ACC112 (cell line): Measurements from ENCODE around the gene SGTA.
"Not testable (repeated sequence)": the region's sequence is repeated elsewhere in the genome, so short reads cannot be mapped to it uniquely, and the experiment has no call there.

Experiments used
- H2AFZ ChIP-seq: fragments of 200-600 bp; sonication (generic); one replicate; pipeline ENCODE4 v1.6.0; 2017; ENCODE audit warnings: antibody characterized with exemption, low read length; ENCODE audit not compliant: unreplicated experiment
- H3K27ac ChIP-seq: fragments of 200-600 bp; sonication (generic); 2 replicates; pipeline ENCODE4 v1.5.1; 2014; ENCODE audit warnings: low read depth, mild to moderate bottlenecking, antibody characterized with exemption, low read length, moderate library complexity
- H3K27me3 ChIP-seq: fragments of 200-600 bp; sonication (generic); 2 replicates; pipeline ENCODE4 v1.6.1; 2014; ENCODE audit warnings: mild to moderate bottlenecking, antibody characterized with exemption, low read length, moderate library complexity, mixed read lengths; ENCODE audit not compliant: insufficient read depth
- H3K36me3 ChIP-seq: fragments of 200-600 bp; sonication (generic); 2 replicates; pipeline ENCODE4 v1.6.1; 2016; ENCODE audit warnings: mild to moderate bottlenecking, antibody characterized with exemption, low read length, moderate library complexity, mixed read lengths; ENCODE audit not compliant: insufficient read depth
- H3K4me1 ChIP-seq: fragments of 200-600 bp; sonication (generic); one replicate; pipeline ENCODE4 v1.6.1; 2016; ENCODE audit warnings: low read length, mixed read lengths; ENCODE audit not compliant: insufficient read depth, unreplicated experiment, control insufficient read depth
- H3K4me3 ChIP-seq: fragments of 200-600 bp; sonication (generic); 2 replicates; pipeline ENCODE4 v1.5.1; 2014; ENCODE audit warnings: mild to moderate bottlenecking, low read depth, low read length
- H3K79me2 ChIP-seq: fragments of 200-600 bp; sonication (generic); one replicate; pipeline ENCODE4 v1.6.0; 2016; ENCODE audit warnings: low read length; ENCODE audit not compliant: control insufficient read depth, unreplicated experiment, insufficient read depth

SGTA gene

GRCh38 chr19:2715470-2716274 lies 67.4 kb downstream of the SGTA start:
- Histone ChIP-seq H3K27me3 (peaks cover 11% of the 10 kb centered on the region; the same call in 1 of the 2 replicates), H3K4me3 (no peak overlapping the region), H3K4me1 (peaks cover 4% of the 10 kb centered on the region), H3K36me3 (no peaks in the 10 kb centered on the region), H2AFZ (no peak overlapping the region), H3K27ac (no peak overlapping the region), H3K79me2 (no peaks in the 10 kb centered on the region)

DNA sequence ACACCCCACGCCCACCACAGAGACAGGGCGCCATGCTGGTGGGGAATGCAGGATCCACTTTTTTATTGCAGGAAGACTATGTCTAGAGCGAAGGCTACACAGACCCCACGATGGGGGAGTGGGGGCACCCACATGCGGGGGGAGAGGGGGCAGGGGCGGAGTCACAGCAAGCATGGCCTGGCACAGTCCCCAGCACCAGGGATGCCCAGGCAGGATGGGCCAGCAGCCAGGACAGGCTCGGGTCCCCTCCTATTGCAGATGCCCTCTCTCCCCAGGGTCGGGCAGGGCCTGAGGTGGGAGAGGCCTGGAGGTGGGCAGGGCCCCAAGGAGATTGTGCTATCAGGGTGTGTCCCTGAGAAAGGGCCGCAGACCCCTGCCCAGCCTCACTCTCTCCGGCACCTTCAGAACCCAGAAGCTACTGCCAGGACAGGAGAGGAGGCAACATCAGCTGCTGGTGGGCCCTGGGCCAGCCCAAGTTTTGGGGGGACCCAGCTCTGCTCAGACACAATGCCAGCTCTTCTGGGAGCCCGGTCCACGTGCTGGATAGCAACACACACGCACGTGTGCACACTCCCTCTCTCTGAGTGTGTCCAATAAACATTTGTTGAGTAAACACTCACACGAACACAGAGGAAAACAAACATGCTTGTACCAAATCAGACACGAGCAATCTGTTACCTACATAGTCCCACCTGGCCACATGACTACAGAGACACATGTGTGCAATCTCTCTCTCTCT lies 68.4 kb downstream of the SGTA start:
- H3K79me2 ChIP-seq = no peaks in the 10 kb centered on the region
- no peaks in the 10 kb centered on the region for H3K4me1 ChIP-seq
- no peak overlapping the region for H3K4me3 ChIP-seq
- no peaks in the 10 kb centered on the region for H3K36me3 ChIP-seq
- H3K27ac ChIP-seq = no peak overlapping the region
- no peak overlapping the region for H2AFZ ChIP-seq
- peaks cover 1% of the 10 kb centered on the region; the same call in 1 of the 2 replicates for H3K27me3 ChIP-seq

DNA sequence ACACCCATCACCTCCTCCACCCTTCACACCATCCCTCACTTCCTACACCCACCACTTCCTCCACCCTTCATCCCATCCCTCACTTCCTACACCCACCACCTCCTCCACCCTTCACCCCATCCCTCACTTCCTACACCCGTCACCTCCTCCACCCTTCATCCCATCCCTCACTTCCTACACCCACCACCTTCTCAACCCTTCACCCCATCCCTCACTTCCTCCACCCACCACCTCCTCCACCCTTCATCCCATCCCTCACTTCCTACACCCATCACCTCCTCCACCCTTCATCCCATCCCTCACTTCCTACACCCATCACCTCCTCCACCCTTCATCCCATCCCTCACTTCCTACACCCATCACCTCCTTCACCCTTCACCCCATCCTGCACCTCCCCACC lies 69.0 kb downstream of the SGTA start:
- not testable (repeated sequence) for H3K4me3 ChIP-seq, H3K36me3 ChIP-seq, H2AFZ ChIP-seq, H3K27ac ChIP-seq, H3K4me1 ChIP-seq, H3K79me2 ChIP-seq, H3K27me3 ChIP-seq

GRCh38 chr19:2713170-2713569 lies 69.9 kb downstream of the SGTA start:
- not testable (repeated sequence) for H3K79me2 ChIP-seq, H2AFZ ChIP-seq, H3K36me3 ChIP-seq, H3K27ac ChIP-seq, H3K27me3 ChIP-seq, H3K4me1 ChIP-seq, H3K4me3 ChIP-seq

GRCh38 chr19:2711875-2712205 lies 71.2 kb downstream of the SGTA start:
- Histone ChIP-seq H3K27me3 (no peaks in the 10 kb centered on the region), H3K4me3 (no peak overlapping the region), H3K36me3 (no peaks in the 10 kb centered on the region), H3K27ac (no peak overlapping the region), H2AFZ (no peak overlapping the region), H3K79me2 (no peaks in the 10 kb centered on the region), H3K4me1 (no peaks in the 10 kb centered on the region)

GRCh38 chr19:2711172-2711874 lies 71.8 kb downstream of the SGTA start:
- Histone ChIP-seq H3K27ac (no peak overlapping the region), H3K4me3 (no peak overlapping the region), H3K79me2 (no peaks in the 10 kb centered on the region), H2AFZ (no peak overlapping the region), H3K27me3 (no peaks in the 10 kb centered on the region), H3K4me1 (no peaks in the 10 kb centered on the region), H3K36me3 (no peaks in the 10 kb centered on the region)

DNA sequence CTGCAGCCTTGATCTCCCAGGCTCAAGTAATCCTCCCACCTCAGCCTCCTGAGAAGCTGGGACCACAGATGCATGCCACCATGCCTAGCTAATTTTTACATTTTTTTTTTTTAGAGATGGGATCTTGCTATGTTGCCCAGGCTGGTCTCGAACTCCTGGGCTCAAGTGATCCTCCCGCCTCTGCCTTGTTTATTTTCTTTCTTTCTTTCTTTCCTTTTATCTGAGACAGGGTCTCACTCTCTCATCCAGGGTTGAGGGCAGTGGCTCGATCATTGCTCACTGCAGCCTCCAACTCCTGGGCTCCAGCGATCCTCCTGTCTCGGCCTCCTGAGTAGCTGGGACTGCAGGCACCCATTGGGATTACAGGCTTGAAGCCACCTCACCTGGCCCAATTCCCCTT lies 76.8 kb downstream of the SGTA start:
- Histone ChIP-seq H3K27ac (no peak overlapping the region), H3K4me1 (no peaks in the 10 kb centered on the region), H3K79me2 (no peaks in the 10 kb centered on the region), H2AFZ (no peak overlapping the region), H3K27me3 (peaks cover 24% of the 10 kb centered on the region), H3K4me3 (no peak overlapping the region), H3K36me3 (no peaks in the 10 kb centered on the region)
